Sigmoid colon (tissue), 4 donors: Measurements from ENCODE around the gene ARF1.

Experiments
- CTCF ChIP-seq, 4 experiments: fragments of 450-650 bp in 3 of 4; fragments of 200-600 bp in 1 of 4; IDR thresholded peaks; one replicate each; pipeline ENCODE4 v1.5.1; 2016 to 2019; ENCODE audit warnings: antibody characterized with exemption in 4 of 4, mild to moderate bottlenecking in 3 of 4, moderate library complexity in 2 of 4
- EP300 ChIP-seq, 4 donors: sonication (generic); formaldehyde crosslinking; IDR thresholded peaks; one replicate each; pipeline ENCODE4 v1.6.1; 2017; ENCODE audit warnings: antibody characterized with exemption in 4 of 4
- POLR2A ChIP-seq, 2 donors: fragments of 450-650 bp; IDR thresholded peaks; one replicate each; pipeline ENCODE4 v1.6.1; 2016; ENCODE audit warnings: antibody characterized with exemption in 2 of 2, mild to moderate bottlenecking in 2 of 2, moderate library complexity in 2 of 2
- POLR2AphosphoS5 ChIP-seq, 4 donors: sonication (generic); formaldehyde crosslinking; IDR thresholded peaks; one replicate each; pipeline ENCODE4 v1.6.1; 2017; ENCODE audit warnings: antibody characterized with exemption in 4 of 4

- TF ChIP-seq POLR2A (IDR thresholded peaks at IDR 0.05) (no peak), EP300 (IDR thresholded peaks at IDR 0.05) (no peak), CTCF (IDR thresholded peaks at IDR 0.05) (no peak), POLR2AphosphoS5 (IDR thresholded peaks at IDR 0.05) (no peak)
These were observed 40.5 kb downstream of the ARF1 start for GRCh38 chr1:228122921-228123441.
